HG03039 (cell line): Measurements from ENCODE around the gene RHCG.

Source experiments
- ATAC-seq: cut with Tn5 transposase; IDR thresholded peaks from one replicate; pipeline ENCODE4 v1.9.1; 2021; ENCODE audit warnings: mild to moderate bottlenecking, moderate library complexity; ENCODE audit not compliant: unreplicated experiment

The RHCG gene

DNA sequence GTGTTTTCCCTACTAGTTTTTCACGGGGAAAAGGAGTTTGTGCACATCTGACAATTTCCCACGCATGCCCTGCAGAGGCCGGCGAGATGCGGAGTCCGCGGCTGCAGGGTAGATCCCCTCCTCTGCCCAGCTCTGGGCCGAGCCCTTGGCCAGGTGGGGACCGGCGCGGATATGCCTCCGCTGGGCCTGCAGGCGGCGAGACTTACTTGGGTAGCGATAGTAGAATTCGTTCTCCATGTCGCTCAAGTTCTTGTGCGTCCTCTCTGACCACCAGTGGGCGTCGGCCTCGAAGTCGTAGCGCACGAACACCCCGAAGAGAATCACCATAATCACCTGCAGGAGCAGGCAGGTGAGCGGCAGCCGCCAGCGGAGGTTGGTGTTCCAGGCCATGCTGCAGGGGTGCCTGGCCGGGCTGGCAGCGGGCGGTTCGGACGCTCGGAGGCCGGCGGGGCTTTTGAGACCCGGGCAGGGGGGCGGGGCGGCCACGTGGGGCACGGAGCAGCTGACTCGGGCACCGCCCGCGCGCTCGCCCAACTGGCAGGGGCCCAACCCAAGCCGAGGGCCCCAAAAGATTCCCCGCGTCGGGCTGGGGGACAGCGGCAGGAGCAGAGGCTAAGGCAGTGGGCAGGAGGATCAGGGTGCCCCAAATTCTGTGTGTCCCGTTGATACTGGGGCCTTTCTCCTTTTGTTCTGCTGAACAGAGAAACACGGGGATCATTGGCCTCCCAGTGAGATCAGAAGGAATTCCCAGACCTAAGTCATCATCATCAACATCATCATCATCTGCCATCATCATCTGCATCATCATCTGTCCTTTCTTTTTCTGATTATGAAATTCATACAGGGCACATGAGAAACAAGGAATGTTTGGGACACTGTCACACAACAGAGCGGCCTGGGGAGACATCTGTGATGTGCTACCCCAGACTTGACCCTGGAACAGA lies at the start of gene RHCG:
Gene RHCG (minus strand): TSS at position 429 of the 944 bp plus-strand sequence. CDS start 39 bp downstream, at position 390.
- no peak for ATAC-seq

DNA sequence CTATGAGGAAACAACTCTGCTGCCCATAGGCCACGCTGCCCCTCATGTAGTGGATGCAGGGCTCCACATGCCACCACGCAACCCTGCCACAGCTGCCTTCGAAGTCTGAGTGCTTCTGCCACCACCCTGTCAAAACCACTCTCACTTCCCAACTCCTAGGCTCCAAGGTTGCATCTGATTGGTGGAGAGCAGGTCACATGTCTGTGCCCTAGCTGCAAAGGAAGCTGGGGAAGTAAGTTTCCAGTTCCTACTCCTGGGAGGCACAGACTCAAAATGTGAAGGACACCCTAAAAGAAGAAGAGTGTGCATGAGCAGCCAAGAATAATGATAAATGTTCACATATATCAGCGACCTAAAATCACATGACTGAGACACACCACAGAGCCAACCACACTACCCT lies 47.0 kb upstream of the RHCG start:
- no peak for ATAC-seq

DNA sequence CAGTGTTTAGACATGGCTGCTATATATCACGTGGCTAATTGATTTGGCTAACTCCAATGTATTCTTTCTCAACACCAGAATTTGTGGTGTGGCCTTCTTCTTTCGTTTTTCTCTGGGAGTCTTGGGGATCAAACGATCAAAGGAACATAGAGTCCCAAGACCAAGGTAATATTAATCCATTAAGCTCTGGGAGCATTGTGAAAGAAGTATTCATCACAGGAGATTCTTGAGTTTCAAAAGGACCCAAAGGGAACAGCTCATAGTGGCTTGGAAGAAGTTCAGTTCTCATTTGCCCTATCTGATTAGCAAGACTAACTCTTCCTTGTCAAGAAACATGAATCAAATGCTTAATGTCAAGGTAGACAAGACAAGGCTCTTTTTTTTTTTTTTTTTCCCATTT lies 46.0 kb upstream of the RHCG start:
- ATAC-seq: no peak

DNA sequence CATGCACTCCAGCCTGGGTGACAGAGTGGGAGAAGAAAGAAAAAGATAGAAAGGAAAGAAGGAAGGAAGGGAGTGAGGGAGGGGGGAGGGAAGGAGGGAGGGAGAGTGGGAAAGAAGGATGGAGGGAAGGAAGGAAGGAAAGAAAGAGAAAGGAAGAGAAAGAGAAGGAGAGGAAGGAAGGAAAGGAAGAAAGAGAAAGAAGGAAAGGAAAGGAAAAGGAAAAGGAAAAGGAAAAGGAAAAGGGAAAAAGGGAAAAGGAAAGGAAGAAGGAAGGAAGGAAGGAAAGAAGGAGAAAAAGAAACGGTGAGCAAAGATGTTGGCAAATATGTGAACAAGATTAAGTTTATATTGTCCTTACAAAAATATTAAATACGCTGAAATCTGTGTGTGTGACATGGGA lies 42.6 kb upstream of the RHCG start:
- no peak for ATAC-seq

DNA sequence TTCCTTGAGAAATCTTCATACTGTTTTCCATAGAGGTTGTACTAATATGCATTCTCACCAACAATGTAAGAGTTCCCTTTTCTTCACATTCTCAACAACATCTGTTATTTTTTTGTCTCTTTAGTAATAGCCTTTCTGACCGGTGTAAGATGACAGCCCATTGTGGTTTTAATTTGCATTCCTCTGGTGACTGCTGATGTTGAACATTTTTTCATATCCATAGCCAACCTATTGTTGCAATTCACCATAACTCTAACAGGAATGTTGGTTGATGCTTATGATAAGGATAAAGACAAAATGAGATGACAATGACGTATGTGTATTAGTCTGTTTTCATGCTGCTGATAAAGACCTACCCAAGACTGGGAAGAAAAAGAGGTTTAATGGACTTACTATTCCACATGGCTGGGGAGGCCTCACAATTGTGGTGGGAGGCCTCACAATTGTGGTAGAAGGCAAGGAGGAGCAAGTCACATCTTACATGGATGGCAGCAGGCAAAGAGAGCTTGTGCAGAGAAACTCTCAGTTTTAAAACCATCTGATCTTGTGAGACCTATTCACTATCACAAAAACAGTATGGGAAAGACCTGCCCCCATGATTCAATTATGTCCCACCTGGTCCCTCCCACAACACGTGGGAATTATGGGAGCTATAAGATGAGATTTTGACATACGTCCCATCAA lies 37.6 kb upstream of the RHCG start:
- no peak for ATAC-seq

DNA sequence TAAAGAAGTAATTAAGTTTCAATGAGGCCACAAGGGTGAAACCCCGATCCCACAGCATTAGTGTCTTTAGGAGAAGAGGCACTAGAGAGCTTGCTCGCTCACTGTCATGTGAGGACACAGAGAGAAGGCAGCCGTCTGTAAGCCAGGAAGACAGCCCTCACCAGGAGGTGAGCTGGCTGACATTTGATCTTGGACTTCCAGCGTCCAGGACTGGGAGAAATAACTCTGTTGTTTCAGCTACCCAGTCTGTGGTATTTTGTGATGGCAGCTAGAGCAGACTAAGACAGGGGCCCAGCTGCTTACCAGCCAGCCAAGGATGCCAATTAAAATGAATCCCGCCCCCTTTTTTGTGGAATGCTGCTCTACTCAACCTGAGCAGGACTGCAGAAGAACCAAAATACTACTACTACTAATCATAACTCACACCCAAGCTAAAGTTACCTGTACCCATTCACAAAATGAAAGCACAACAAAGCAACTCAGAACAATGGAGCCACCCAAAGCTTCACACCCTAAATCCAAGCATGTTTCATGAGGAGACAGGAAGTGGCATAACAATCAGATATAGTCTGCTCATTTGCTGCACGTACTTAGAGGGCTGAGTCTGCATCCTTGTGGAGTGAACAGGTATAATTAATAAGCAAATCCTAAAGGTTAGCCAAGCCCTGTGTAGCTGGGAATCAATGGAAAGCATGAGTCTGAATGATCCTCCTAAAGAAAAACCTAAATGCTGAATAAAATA lies 35.6 kb upstream of the RHCG start:
- ATAC-seq: no peak

DNA sequence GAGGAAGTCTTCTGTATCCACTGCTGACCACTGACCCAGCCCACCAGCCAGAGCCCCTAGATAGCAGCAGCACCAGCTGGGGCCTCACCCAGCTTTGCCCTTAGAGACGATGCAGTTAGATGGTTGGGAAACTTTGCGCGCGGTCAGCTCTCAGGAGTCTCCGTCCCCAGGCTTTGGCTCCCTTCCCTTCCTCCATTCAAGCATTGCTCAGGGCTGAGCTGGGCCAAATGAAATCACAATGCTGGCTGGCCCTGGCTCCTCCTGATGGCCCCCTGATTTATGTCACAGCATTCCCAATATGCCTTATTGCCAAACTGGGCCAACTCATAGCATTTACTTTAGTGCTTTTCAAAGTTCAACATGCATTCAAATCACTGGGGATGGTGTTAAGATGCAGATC lies 34.6 kb upstream of the RHCG start:
- ATAC-seq: no peak

DNA sequence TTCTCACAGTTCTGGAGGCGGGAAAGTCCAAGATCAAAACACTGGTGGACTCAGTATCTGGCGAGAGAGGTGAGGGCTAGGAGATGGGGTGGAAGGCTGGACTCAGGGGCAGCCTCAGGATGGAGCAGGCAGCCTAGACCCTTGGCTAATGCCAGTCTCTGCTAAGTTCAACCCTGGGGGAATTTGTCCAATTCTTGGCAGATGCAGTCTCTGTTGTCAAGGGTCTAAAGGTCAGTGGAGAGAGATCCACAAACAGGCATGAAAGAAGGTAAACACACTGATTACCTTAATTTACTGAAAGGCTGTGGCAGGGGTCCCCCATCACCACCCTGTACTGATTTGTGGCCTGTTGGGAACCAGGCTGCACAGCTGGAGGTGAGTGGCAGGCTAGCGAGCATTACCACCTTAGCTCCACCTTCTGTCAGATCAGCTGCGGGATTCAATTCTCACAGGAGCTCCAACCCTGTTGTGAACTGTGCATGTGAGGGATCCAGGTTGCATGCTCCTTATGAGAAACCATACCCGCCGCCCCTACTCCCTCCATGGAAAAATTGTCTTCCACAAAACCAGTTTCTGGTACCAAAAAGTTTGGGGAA lies 32.5 kb upstream of the RHCG start:
- no peak for ATAC-seq

DNA sequence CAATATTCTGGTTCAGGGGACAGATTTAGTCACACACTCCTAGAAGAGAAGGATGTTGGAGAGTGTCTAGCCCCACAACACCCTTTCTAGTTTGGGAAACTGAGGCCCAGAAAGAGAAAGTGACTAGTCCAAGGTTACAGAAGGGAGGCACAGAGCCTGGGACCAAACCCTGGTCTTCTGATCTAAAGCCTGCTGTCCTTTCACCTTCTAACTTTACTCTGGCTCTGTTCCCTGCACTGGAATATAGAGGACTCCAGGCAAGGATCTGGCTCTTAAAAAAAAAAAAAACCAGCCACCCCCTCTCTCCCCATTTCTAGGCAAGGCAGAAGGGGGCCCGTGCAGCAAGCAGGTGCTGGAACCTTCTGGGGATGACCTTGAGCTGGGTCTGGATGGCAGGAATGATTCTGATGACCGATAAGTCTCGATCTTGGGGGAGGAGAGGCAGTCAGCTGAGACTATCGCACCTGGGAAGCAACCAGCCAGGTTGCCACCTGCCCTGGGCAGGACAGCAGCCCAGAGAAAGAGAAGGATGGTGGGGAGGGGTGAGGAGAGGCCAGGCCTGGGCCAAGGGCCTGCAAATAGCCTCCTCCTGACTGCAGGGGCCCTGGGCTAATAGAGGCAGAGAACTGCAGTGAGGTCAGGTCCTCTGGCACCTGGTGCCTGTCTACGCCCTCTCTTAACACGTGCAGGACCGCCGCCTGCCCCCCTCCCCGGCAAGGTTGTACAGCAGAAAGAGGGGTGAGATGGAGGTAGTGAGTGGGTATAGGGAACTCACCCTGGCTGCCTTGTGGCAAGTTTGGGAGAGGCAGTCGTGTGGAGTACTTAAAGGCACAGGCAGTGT lies 30.4 kb upstream of the RHCG start:
- no peak for ATAC-seq

DNA sequence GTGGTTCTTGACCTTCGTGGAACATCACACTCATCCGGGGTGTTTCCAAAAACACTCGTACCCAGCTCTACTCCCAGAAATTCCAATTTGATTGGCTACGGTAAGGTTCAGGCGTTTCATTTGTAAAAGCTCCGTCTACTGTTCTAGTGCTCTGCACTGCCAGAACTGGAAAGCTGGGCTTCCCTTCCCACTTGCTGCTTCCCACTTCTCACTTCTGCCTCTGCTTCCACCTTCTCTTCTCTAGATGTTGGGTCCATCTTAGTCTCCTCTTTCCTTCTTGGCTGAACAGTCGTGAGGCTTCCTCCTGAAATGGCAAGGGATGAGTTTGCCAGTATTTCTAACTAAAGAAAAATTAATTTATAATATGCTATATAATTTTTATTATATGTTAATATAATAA lies 29.8 kb upstream of the RHCG start:
- ATAC-seq: no peak

DNA sequence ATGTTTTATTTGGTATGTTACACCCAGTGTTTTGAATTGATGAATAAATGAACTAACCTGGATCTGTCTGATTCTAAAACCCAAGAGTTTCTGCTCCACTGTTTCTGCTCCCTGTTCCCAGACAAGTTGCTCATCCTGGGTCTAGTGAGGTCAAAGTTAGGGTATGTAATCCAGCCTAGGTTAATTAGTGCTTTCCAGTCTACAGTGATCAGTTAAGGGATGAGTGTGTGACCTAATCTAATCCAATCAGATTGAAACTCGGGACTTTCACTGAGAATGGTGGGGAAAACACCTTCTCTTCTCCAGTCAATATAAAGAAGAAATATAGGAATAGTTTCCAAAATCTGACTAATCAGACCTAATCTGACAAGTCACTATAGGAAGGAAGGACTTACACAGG lies 27.8 kb upstream of the RHCG start:
- no peak for ATAC-seq

DNA sequence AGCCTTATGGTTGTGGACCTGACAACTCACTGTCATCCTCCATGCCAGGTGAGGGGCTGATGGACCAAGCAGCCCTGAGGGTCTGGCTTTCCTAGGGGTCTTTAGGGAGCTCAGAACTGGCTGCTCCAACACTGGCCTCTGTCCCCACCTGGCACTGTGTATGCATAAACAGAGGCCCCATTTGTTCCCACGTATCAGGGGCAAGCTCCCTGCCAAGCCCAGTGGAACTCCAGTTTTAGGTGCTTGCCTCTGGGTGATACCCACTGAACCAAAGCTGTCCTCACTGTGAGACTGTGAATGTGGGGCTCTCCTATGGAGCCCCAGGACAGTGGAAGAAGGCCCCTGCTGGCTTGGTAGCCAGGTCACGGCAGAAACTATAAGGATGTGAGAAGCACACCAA lies 26.7 kb upstream of the RHCG start:
- no peak for ATAC-seq

DNA sequence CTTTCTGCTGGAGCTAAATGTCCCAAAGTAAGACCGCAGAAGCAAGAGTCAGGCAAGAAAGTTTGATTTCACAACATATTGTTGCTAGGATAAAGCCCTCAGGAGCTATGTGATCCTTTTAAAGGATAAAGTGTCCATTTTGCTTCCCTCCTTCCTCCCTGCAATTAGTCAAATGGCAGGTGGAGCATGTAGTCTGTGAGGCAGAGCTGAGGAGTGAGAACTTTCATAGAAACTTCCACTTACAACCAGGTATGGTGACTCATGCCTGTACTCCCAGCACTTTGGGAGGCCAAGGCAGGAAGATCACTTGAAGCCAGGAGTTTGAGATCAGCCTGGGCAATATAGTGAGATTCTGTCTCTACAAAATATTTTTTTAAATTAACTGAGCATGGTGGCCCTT lies 25.2 kb upstream of the RHCG start:
- ATAC-seq: no peak

DNA sequence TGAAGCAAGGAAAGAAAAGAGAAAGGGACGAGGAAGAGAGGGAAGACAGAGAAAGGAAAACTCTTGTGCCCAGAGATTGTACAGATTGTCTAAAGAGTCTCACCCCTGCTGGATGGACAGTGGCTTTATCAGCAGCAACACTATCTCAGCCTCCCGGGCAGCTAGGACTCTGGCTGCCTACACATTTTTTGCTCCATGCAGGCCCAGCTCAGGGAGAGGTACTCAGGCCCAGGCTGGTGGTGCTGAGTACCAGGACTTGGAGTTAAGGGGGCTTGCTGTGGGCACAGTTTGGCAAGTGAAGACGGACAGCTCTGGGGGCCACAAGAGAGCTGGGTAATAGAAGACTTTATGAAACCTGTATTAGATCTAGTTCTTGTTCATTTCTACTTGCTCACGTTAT lies 19.1 kb upstream of the RHCG start:
- no peak for ATAC-seq

DNA sequence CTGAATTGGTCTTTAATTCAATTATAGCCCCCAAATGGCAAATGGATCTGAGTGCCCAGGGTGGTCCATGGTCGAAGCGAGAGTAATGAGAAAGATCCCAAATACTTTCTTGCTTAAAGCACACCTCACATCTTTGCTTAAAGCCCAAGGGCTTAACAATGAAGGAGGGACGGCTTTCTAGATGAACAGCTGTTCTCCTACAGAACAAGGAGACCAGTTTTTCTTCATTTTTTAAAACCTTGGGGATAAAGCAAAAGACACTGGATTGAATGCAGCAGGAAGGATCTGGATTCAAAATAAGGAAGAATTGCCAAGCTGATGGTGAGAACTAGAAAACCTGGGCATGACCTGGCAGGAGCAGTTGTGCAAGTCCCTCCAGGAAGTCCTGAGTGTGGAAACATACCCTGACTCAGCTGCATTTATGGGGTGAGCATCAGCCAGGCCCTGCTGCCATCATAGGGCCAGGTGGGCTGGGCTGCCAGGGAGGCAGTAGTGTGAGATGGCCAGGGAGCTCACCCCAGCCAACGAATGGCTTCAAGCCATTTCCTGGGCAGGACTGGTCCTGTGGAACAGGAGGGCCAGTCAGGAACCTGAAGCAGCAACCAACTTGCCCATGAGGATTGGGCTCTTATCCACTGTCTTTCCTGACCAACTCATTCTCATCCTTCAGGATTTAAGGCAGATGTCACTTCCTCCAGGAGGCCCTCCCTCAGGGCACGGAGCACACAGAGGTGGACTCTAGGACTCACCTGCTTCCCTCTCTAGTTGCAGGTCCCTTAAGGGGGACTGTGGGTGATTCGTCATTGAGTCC lies 18.4 kb upstream of the RHCG start:
- ATAC-seq: no peak

DNA sequence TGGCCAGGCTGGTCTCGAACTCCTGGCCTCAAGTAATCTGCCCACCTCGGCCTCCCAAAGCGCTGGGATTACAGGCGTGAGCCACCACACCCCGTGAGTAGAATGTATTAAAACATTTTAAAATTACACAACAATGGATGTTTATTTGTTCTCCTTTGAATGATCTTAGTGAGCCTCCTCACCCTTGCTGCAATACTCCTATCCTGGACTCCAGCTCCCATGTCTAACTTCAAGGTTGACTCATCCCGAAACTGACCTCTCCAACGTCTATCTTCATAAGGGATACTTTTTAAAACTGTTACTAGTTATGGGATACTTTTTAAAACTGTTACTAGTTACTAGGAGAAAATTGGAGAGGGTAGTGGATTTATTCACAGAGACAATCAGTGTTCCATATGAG lies 17.8 kb upstream of the RHCG start:
- no peak for ATAC-seq

DNA sequence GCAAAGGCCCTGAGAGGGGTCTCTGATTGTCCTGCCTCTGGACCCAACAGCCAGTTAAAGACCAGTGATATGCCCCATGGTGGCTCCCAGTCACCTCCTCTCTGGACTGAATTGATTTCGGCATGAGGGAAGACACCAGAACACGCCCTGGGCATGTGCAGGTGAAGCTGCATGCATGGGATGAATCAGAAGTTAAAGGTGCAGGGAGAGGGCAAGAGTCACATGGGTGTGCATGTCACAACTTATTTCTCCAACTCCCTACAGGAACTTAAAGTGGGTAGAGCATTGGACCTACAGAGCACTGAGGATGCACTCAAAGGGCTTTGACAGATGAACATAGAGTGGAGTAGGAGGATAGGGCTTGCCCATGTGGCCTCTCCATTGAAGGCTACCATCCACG lies 16.9 kb upstream of the RHCG start:
- no peak for ATAC-seq

DNA sequence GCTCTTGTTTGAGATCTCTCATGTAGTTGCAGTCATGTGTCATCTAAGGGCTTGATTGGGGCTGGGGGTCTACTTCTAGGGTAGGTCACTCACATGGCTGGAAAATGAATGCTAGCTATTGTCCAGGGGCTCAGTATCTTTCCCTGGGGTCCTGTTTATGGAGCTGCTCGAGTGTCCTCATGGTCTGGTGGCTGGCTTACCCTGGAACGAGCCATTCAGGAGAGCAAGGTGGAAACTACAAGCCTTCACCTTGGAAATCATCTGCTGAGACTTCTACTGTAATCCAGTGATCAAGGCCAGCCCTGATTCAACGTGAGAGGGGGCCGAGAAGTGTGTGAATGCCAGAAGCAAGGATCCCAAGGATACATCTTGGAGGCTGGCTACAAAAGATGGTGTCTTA lies 16.2 kb upstream of the RHCG start:
- ATAC-seq: no peak

DNA sequence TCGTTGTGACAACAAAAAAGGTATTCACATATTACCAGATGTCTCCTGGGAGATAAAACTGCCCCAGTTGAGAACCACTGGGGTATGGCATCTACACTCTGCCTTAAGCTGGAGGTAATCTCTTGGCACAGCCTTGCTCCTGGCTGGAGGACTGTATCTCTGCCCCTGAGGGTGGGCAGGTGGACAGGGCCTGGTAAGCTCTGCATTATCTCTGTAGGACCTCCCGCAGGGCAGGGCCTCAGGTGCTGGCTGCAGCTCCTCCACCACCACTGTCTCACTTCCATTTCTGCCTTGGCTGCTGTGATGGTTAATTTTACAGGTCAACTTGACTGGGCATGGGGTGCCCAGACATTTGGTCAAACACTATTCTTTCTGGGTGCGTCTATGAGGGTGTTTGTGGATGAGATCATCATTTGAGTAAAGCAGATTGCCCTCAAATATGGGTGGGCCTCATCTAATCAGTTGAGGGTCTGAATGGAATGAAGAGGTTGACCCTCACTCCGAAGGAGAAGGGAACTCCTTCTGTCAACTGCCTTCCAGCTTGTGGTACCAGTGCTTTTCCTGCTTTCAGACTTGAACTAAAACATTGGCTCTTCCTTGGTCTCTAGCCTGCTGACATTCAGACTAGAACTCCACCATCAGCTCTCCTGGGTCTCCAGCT lies 9.8 kb upstream of the RHCG start:
- ATAC-seq: no peak
